HUES48 (cell line): Measurements from ENCODE around the gene MFAP4.

Experiments
- H3K27ac ChIP-seq: one replicate; pipeline ENCODE4 v1.7.0; 2013; ENCODE audit warnings: low read depth, low read length, inconsistent platforms
- H3K27me3 ChIP-seq: 2 replicates; pipeline ENCODE4 v1.6.1; 2013; ENCODE audit warnings: mild to moderate bottlenecking, low read length; ENCODE audit not compliant: control insufficient read depth, insufficient read depth
- H3K36me3 ChIP-seq: 2 replicates; pipeline ENCODE4 v1.6.1; 2013; ENCODE audit warnings: low read length; ENCODE audit not compliant: control insufficient read depth, insufficient read depth
- H3K4me1 ChIP-seq: 2 replicates; pipeline ENCODE4 v1.6.1; 2013; ENCODE audit warnings: mild to moderate bottlenecking, low read length; ENCODE audit not compliant: control insufficient read depth, insufficient read depth
- H3K4me3 ChIP-seq: 2 replicates; pipeline ENCODE4 v1.5.1; 2013; ENCODE audit warnings: mild to moderate bottlenecking, low read depth, low read length
- H3K9ac ChIP-seq: 2 replicates; pipeline ENCODE4 v1.6.1; 2013; ENCODE audit warnings: mild to moderate bottlenecking, low read depth, low read length, moderate library complexity
- H3K9me3 ChIP-seq: 2 replicates; pipeline ENCODE4 v1.6.1; 2013; ENCODE audit warnings: low read length; ENCODE audit not compliant: control insufficient read depth, insufficient read depth

Gene MFAP4

GRCh38 chr17:19409066-19409465 is 22.1 kb upstream of the MFAP4 start:
- Histone ChIP-seq H3K36me3 (no peaks in the 10 kb centered on the region), H3K9me3 (no peaks in the 10 kb centered on the region), H3K27me3 (no peaks in the 10 kb centered on the region), H3K4me1 (peaks cover 8% of the 10 kb centered on the region; the same call in 1 of the 2 replicates), H3K9ac (no peak overlapping the region), H3K27ac (no peak overlapping the region), H3K4me3 (no peak overlapping the region)

- no peaks in the 10 kb centered on the region for H3K9me3 ChIP-seq
- H3K4me1 ChIP-seq: peaks cover 8% of the 10 kb centered on the region; the same call in 1 of the 2 replicates
- H3K4me3 ChIP-seq: no peak overlapping the region
- H3K27me3 ChIP-seq: no peaks in the 10 kb centered on the region
- no peaks in the 10 kb centered on the region for H3K36me3 ChIP-seq
- H3K9ac ChIP-seq: no peak overlapping the region
- no peak overlapping the region for H3K27ac ChIP-seq
Observed at GRCh38 chr17:19408346-19408710, 21.3 kb upstream of the MFAP4 start.

- Histone ChIP-seq H3K9me3 (no peaks in the 10 kb centered on the region), H3K4me1 (peaks cover 8% of the 10 kb centered on the region; the same call in 1 of the 2 replicates), H3K36me3 (no peaks in the 10 kb centered on the region), H3K9ac (no peak overlapping the region), H3K27ac (no peak overlapping the region), H3K4me3 (no peak overlapping the region), H3K27me3 (no peaks in the 10 kb centered on the region)
Observed at GRCh38 chr17:19407601-19408345, 20.8 kb upstream of the MFAP4 start.

GRCh38 chr17:19405114-19405513 is 18.1 kb upstream of the MFAP4 start:
- H3K27ac ChIP-seq: no peak overlapping the region
- no peaks in the 10 kb centered on the region for H3K36me3 ChIP-seq
- no peaks in the 10 kb centered on the region for H3K27me3 ChIP-seq
- H3K4me1 ChIP-seq: no peaks in the 10 kb centered on the region
- no peaks in the 10 kb centered on the region for H3K9me3 ChIP-seq
- no peak overlapping the region for H3K4me3 ChIP-seq
- no peak overlapping the region for H3K9ac ChIP-seq

DNA sequence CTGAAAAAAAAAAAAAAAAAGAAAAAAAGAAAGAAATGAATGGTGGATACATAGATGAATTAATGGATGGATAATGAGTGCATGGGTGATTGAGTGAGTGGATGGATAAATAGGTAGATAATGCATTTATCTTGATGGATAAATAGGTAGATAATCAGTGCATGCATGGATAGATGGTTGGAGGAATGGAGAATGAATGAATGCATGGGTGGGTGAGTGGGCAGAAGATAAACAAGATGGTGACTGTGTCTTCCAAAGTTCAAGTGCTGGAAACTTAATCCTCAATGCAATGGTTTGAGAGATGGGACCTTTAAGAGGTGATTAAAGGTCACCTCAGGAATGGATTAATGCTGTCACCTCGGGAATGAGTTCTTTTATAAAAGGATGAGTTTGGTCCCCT is 17.3 kb upstream of the MFAP4 start:
- H3K27ac ChIP-seq: no peak overlapping the region
- H3K4me3 ChIP-seq: no peak overlapping the region
- no peaks in the 10 kb centered on the region for H3K36me3 ChIP-seq
- H3K4me1 ChIP-seq: no peaks in the 10 kb centered on the region
- no peak overlapping the region for H3K9ac ChIP-seq
- H3K27me3 ChIP-seq: no peaks in the 10 kb centered on the region
- H3K9me3 ChIP-seq: no peaks in the 10 kb centered on the region

GRCh38 chr17:19403021-19403420 is 16.0 kb upstream of the MFAP4 start:
- Histone ChIP-seq H3K27ac (no peak overlapping the region), H3K9ac (no peak overlapping the region), H3K9me3 (no peaks in the 10 kb centered on the region), H3K36me3 (no peaks in the 10 kb centered on the region), H3K4me3 (no peak overlapping the region), H3K27me3 (no peaks in the 10 kb centered on the region), H3K4me1 (peaks cover 5% of the 10 kb centered on the region; the same call in 1 of the 2 replicates)

DNA sequence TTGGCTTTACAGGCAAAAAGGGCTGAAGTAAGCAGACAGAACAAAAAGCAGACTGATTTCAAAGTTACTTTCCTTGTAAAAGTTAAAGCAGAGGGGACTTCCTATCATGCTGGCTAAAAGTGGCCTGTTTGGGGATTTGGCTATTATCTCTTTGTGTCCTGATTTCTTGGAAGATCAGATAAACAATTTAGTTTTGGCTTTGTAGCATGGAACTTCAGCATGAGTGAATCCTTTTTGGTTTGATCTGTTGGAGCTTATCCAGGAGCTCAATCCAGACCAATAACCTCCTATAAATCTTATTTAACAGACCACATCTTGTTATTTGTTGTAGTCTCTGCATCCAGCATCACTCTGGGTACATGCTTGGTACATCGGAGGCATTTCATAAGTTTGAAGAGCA is 15.2 kb upstream of the MFAP4 start:
- Histone ChIP-seq H3K27me3 (no peaks in the 10 kb centered on the region), H3K36me3 (no peaks in the 10 kb centered on the region), H3K4me1 (peaks cover 11% of the 10 kb centered on the region), H3K9ac (no peak overlapping the region), H3K9me3 (no peaks in the 10 kb centered on the region), H3K4me3 (no peak overlapping the region), H3K27ac (no peak overlapping the region)

DNA sequence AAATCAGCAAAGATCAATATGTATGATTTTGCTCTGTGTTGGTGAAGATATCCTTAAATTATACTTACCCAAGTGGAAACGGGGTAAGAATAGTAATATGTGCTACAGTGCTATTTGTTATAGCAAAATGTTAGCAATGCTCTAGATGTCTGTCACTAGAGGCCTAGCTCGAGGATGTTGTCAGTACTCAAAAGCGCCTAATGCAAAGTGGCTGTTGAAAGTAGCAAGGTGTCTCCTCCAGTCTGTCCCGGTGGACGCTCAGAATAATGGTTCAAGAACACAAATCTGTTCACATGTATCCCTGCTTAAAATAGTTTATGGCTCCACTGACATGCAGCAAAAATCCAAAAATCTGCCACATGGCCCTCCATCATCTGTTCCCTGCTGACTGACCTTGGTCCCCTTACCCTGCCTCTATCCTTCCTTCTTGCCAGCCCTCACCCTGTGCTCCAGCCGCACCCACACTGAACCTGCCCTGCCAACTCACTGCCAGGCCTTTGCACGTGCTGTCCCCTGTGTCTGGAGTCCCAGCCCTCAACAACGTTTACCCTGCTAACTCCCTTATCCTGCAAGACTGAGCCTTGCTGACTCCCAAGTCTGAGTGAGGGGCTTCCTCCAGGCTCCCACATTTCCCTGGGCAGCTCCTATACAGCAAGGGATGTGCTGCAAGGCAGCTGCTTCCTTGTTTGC is 14.5 kb upstream of the MFAP4 start:
- H3K4me3 ChIP-seq: no peak overlapping the region
- H3K36me3 ChIP-seq: no peaks in the 10 kb centered on the region
- no peaks in the 10 kb centered on the region for H3K9me3 ChIP-seq
- no peaks in the 10 kb centered on the region for H3K27me3 ChIP-seq
- H3K27ac ChIP-seq: no peak overlapping the region
- H3K9ac ChIP-seq: no peak overlapping the region
- peaks cover 11% of the 10 kb centered on the region for H3K4me1 ChIP-seq

GRCh38 chr17:19399750-19400450 is 12.9 kb upstream of the MFAP4 start:
- H3K4me1 ChIP-seq: peaks cover 11% of the 10 kb centered on the region
- H3K36me3 ChIP-seq: no peaks in the 10 kb centered on the region
- no peak overlapping the region for H3K27ac ChIP-seq
- H3K9me3 ChIP-seq: no peaks in the 10 kb centered on the region
- no peak overlapping the region for H3K4me3 ChIP-seq
- H3K9ac ChIP-seq: no peak overlapping the region
- H3K27me3 ChIP-seq: no peaks in the 10 kb centered on the region

- no peak overlapping the region for H3K4me3 ChIP-seq
- H3K9me3 ChIP-seq: no peaks in the 10 kb centered on the region
- no peak overlapping the region for H3K9ac ChIP-seq
- H3K36me3 ChIP-seq: no peaks in the 10 kb centered on the region
- H3K27ac ChIP-seq: no peak overlapping the region
- peaks cover 11% of the 10 kb centered on the region for H3K4me1 ChIP-seq
- H3K27me3 ChIP-seq: no peaks in the 10 kb centered on the region
Observed at GRCh38 chr17:19398301-19399181, 11.6 kb upstream of the MFAP4 start.
